T-helper 1 cell treated with Interleukin-12 subunit alpha and Interleukin-12 subunit beta and Interleukin-4 antibody, amounts not matched to agents 30 μg/mL and 1 μg/mL, for 36 hours (primary cell): ENCODE measurements around the gene HECTD1.
"Not testable (repeated sequence)": the region's sequence is repeated elsewhere in the genome, so short reads cannot be mapped to it uniquely, and the experiment has no call there.

Source experiments
- H3K27ac Mint-ChIP-seq: one replicate; pipeline ENCODE4 v1.8.0; 2021; ENCODE audit warnings: mild to moderate bottlenecking, mixed read lengths
- H3K27me3 Mint-ChIP-seq: one replicate; pipeline ENCODE4 v1.8.0; 2021; ENCODE audit warnings: low read depth, mixed read lengths
- H3K36me3 Mint-ChIP-seq: one replicate; pipeline ENCODE4 v1.8.0; 2021; ENCODE audit warnings: low read depth, mixed read lengths
- H3K4me1 Mint-ChIP-seq: one replicate; pipeline ENCODE4 v1.8.0; 2021; ENCODE audit warnings: low read depth, mixed read lengths
- H3K4me3 Mint-ChIP-seq: one replicate; pipeline ENCODE4 v1.8.0; 2021; ENCODE audit warnings: mild to moderate bottlenecking, moderate library complexity, mixed read lengths
- H3K9me3 Mint-ChIP-seq: one replicate; pipeline ENCODE4 v1.8.0; 2021; ENCODE audit warnings: mixed read lengths

HECTD1 gene

DNA sequence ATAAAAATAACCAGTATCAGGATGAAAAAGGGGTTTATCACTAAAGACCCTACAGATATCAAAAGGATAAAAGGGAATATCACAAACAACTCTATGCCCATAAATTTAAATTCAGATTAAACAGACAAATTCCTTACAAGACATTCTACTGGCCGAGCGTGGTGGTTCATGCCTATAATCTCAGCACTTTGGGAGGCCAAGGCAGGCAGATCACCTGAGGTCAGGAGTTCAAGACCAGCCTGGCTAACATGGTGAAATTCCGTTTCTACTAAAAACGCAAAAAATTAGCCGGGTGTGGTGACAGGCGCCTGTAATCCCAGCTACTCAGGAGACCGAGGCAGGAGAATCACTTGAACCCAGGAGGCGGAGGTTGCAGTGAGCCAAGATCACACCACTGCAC is 15.0 kb downstream of the HECTD1 start:
- not testable (repeated sequence) for H3K27ac Mint-ChIP-seq, H3K4me3 Mint-ChIP-seq, H3K9me3 Mint-ChIP-seq, H3K27me3 Mint-ChIP-seq
- Mint-ChIP-seq H3K4me1 (peaks cover 13% of the 10 kb centered on the region), H3K36me3 (peaks cover 10% of the 10 kb centered on the region)

- Mint-ChIP-seq H3K9me3 (no peaks in the 10 kb centered on the region), H3K4me1 (peaks cover 7% of the 10 kb centered on the region), H3K4me3 (no peak overlapping the region), H3K27ac (no peak overlapping the region), H3K36me3 (peaks cover 10% of the 10 kb centered on the region), H3K27me3 (no peaks in the 10 kb centered on the region)
Observed at GRCh38 chr14:31190717-31191263, 16.8 kb downstream of the HECTD1 start.

DNA sequence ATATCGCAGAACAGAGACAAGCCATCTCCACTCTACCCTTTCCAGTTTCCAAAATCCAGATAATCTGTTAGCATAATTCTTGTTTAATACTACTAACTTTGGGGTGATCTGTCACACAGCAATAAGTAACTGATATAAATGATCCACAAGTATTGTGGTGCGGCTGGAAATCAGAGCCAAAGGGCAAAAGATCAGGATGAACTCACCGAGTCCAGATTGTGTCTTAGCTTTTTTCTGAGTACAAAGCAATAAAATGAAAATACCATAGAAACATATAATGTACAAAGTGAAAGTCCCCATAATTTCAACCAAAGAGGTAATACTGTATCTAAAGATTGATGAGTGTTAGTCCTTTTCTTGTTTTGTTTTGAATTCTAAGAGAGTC is 17.4 kb downstream of the HECTD1 start:
- Mint-ChIP-seq H3K9me3 (no peaks in the 10 kb centered on the region), H3K4me1 (peaks cover 7% of the 10 kb centered on the region), H3K27ac (no peak overlapping the region), H3K4me3 (no peak overlapping the region), H3K27me3 (no peaks in the 10 kb centered on the region), H3K36me3 (peaks cover 11% of the 10 kb centered on the region)

DNA sequence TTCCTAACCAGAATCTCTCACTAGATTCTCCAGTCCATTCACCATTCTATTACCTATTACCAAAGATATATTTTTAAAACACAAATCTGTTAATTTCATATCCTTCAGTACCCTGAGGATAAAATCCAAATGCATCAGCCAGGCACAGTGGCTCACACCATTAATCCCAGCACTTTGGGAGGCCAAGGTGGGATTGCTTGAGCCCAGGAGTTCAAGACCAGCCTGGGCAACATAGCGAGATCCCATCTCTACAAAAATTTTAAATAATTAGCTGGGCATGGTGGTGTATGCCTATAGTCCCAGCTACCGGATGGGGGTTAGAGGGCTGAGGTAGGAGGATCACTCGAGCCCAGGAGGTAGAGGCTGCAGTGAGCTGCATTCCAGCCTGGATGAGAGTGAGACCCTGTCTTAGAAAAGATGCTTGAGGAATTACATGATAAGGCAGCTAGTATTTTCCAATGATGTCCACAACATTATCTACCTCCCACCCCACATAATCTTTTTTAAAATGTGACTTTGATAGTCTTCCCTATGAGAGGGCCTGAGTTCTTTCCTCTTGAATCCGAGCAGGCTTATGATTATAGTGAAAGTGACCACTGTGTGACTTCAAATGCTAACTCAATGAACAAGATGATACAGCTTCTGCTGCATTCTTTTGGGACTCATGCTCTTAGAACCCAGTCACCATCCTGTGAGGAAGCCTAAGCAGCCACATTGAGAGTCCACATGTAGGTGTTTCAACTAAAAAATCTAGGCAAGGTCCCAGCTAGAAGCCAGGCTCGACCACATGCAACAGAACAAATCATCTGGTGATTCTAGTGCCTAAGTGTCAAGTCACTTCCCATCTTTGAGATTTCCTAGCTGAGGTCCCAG is 18.0 kb downstream of the HECTD1 start:
- Mint-ChIP-seq H3K4me1 (peaks cover 3% of the 10 kb centered on the region), H3K27ac (no peak overlapping the region), H3K36me3 (peaks cover 11% of the 10 kb centered on the region), H3K9me3 (no peaks in the 10 kb centered on the region), H3K4me3 (no peak overlapping the region), H3K27me3 (no peaks in the 10 kb centered on the region)

- H3K36me3 Mint-ChIP-seq = peaks cover 11% of the 10 kb centered on the region
- H3K27ac Mint-ChIP-seq = no peak overlapping the region
- no peaks in the 10 kb centered on the region for H3K27me3 Mint-ChIP-seq
Observed at GRCh38 chr14:31188744-31189143, 18.8 kb downstream of the HECTD1 start.

DNA sequence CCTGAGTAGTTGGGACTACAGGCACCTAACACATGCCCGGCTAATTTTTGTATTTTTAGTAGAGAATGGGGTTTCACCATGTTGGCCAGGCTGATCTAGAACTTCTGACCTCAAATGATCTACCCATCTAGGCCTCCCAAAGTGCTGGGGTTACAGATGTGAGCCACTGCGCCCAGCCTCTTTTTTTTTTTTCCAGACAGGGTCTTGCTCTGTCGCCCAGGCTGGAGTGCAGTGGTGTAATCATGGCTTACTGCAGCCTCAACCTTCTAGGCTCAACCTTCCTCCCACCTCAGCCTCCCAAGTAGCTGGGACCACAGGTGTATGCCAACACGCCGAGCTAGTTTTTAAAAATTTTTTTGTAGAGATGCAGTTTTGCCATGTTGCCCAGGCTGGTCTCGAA is 25.6 kb downstream of the HECTD1 start:
- H3K27me3 Mint-ChIP-seq = not testable (repeated sequence)

More at GRCh38 chr14:31188744-31189143, 18.8 kb downstream of the HECTD1 start:
- Mint-ChIP-seq H3K9me3 (no peaks in the 10 kb centered on the region), H3K4me1 (peaks cover 3% of the 10 kb centered on the region), H3K4me3 (no peak overlapping the region)

GRCh38 chr14:31181271-31181670 is 26.3 kb downstream of the HECTD1 start:
- Mint-ChIP-seq H3K36me3 (peaks cover 17% of the 10 kb centered on the region), H3K4me1 (no peaks in the 10 kb centered on the region), H3K4me3 (no peak overlapping the region), H3K9me3 (no peaks in the 10 kb centered on the region), H3K27ac (no peak overlapping the region), H3K27me3 (no peaks in the 10 kb centered on the region)

More for the DNA sequence above, 25.6 kb downstream of the HECTD1 start:
- H3K27ac Mint-ChIP-seq, H3K4me1 Mint-ChIP-seq, H3K4me3 Mint-ChIP-seq, H3K9me3 Mint-ChIP-seq: not testable (repeated sequence)
- H3K36me3 Mint-ChIP-seq = peaks cover 15% of the 10 kb centered on the region

DNA sequence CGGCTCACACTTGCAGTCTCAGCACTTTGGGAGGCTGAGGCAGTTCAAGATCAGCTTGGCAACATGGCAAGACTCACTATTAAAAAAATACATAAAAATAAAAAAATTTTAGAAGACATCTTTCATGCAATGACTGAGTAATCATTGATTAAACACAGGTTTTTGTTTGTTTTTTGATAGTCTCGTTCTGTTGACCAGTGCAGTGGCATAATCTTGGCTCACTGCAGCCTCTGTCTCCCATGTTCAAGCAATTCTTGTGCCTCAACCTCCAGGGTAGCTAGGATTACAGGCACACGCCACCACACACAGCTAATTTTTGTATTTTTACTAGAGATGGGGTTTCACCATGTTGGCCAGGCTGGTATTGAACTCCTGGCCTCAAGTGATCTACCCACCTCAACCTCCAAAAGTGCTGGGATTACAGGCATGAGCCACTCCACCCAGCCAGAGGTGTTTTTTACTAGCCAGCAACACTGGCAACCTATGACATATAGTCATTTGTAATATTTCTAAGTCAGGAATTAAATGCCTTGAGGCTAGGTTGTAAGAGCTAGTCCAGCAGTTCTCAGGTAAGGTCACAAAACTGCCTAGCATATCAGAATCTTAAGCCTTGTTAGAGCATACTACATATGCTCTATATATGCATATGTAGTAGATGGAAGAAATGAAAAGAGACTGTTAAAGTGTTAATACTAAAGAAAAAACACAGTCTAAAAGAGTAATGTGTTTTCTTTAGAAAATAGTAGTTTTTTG is 27.1 kb downstream of the HECTD1 start:
- Mint-ChIP-seq H3K4me1 (no peaks in the 10 kb centered on the region), H3K9me3 (no peaks in the 10 kb centered on the region), H3K4me3 (no peak overlapping the region), H3K27me3 (no peaks in the 10 kb centered on the region), H3K27ac (no peak overlapping the region), H3K36me3 (peaks cover 15% of the 10 kb centered on the region)

- peaks cover 36% of the 10 kb centered on the region for H3K36me3 Mint-ChIP-seq
- H3K27ac Mint-ChIP-seq = no peak overlapping the region
- H3K4me3 Mint-ChIP-seq = no peak overlapping the region
- no peaks in the 10 kb centered on the region for H3K9me3 Mint-ChIP-seq
- no peaks in the 10 kb centered on the region for H3K4me1 Mint-ChIP-seq
- no peaks in the 10 kb centered on the region for H3K27me3 Mint-ChIP-seq
Observed at GRCh38 chr14:31174433-31174832, 33.2 kb downstream of the HECTD1 start.

- Mint-ChIP-seq H3K4me3 (no peak overlapping the region), H3K27me3 (no peaks in the 10 kb centered on the region), H3K27ac (no peak overlapping the region), H3K4me1 (no peaks in the 10 kb centered on the region), H3K36me3 (peaks cover 38% of the 10 kb centered on the region), H3K9me3 (no peaks in the 10 kb centered on the region)
Observed at GRCh38 chr14:31173120-31173837, 34.3 kb downstream of the HECTD1 start.

DNA sequence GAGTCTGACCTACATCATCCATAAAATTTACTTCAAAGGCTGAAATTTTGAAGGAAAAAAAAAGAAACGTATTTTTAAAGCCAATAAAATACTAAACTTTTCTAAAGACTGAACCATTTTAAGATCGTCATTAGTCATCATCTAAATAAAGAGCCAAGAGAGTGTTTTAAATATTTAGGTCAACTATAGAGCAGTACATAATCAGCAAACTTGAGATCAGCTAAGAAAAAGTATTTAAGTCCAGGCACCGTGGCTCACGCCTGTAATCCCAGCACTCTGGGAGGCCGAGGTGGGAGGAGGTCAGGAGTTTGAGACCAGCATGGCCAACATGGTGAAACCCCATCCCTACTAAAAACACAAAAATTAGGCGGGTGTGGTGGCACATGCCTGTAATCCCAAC is 35.5 kb downstream of the HECTD1 start:
- no peaks in the 10 kb centered on the region for H3K9me3 Mint-ChIP-seq
- H3K36me3 Mint-ChIP-seq = peaks cover 42% of the 10 kb centered on the region
- no peak overlapping the region for H3K27ac Mint-ChIP-seq
- H3K4me3 Mint-ChIP-seq = no peak overlapping the region
- H3K4me1 Mint-ChIP-seq = no peaks in the 10 kb centered on the region
- H3K27me3 Mint-ChIP-seq = no peaks in the 10 kb centered on the region

GRCh38 chr14:31170411-31170810 is 37.2 kb downstream of the HECTD1 start:
- peaks cover 44% of the 10 kb centered on the region for H3K36me3 Mint-ChIP-seq
- no peak overlapping the region for H3K4me3 Mint-ChIP-seq
- no peak overlapping the region for H3K27ac Mint-ChIP-seq
- no peaks in the 10 kb centered on the region for H3K9me3 Mint-ChIP-seq
- no peaks in the 10 kb centered on the region for H3K4me1 Mint-ChIP-seq
- H3K27me3 Mint-ChIP-seq = no peaks in the 10 kb centered on the region

DNA sequence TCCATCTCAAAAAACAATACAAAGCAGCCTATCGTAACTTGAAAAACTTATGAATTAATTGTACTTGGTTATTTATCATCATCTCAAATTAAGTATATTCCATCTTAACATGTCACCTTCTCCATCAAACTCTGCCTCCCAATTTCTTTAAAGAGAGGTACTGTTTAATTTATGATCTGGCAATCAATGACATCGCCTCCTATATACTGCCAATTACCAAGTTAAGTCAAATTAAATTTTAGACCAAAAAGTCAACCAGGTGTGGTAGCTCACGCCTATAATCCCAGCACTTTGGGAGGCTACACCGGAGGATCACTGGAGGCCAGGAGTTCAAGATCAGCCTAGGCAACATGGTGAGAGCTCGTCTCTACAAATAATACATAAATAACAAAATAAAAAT is 37.7 kb downstream of the HECTD1 start:
- H3K4me3 Mint-ChIP-seq = no peak overlapping the region
- H3K27ac Mint-ChIP-seq = no peak overlapping the region
- H3K9me3 Mint-ChIP-seq = no peaks in the 10 kb centered on the region
- no peaks in the 10 kb centered on the region for H3K4me1 Mint-ChIP-seq
- peaks cover 47% of the 10 kb centered on the region for H3K36me3 Mint-ChIP-seq
- H3K27me3 Mint-ChIP-seq = no peaks in the 10 kb centered on the region

DNA sequence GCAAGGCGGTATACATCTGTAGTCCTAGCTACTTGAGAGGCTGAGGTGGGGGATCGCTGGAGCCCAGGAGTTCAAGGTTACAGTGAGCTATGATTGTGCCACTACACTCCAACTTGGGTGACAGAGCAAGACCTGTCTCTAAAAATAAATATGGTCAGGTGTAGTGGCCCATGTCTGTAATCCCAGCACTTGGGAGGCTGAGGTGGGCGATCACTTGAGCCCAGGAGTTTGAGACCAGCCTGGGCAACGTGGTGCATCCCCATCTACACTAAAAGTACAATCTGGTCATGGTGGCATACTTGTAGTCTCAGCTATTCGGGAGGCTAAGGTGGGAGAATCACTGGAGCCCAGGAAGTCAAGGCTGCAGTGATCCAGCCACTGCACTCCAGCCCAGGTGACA is 40.6 kb downstream of the HECTD1 start:
- no peak overlapping the region for H3K4me3 Mint-ChIP-seq
- no peaks in the 10 kb centered on the region for H3K4me1 Mint-ChIP-seq
- H3K9me3 Mint-ChIP-seq = no peaks in the 10 kb centered on the region
- H3K36me3 Mint-ChIP-seq = peaks cover 37% of the 10 kb centered on the region
- H3K27me3 Mint-ChIP-seq = no peaks in the 10 kb centered on the region
- no peak overlapping the region for H3K27ac Mint-ChIP-seq
